Neural cell (in vitro differentiated cells): Measurements from ENCODE around the gene BCAR3.

Experiments
- CTCF ChIP-seq: fragments of 450-650 bp; IDR thresholded peaks from 2 replicates; pipeline ENCODE4 v1.5.1; 2014; ENCODE audit warnings: antibody characterized with exemption, mild to moderate bottlenecking, moderate library complexity; ENCODE audit not compliant: poor library complexity, severe bottlenecking
- EP300 ChIP-seq: fragments of 450-650 bp; conservative IDR thresholded peaks from 2 replicates; pipeline ENCODE4 v1.6.1; 2014; ENCODE audit warnings: antibody characterized with exemption, mild to moderate bottlenecking, moderate library complexity; ENCODE audit not compliant: poor library complexity, severe bottlenecking
- EZH2 ChIP-seq: fragments of 200-600, 300-800 bp; shearing (Covaris generic), sonication (generic); IDR thresholded peaks from 2 replicates; pipeline ENCODE4 v1.6.1; 2014; ENCODE audit warnings: antibody characterized with exemption, low read length, borderline replicate concordance, mild to moderate bottlenecking; ENCODE audit not compliant: insufficient read depth, poor library complexity, severe bottlenecking
- MXI1 ChIP-seq: fragments of 450-650 bp; conservative IDR thresholded peaks from 2 replicates; pipeline ENCODE4 v1.6.1; 2014; ENCODE audit warnings: antibody characterized with exemption, mild to moderate bottlenecking; ENCODE audit not compliant: poor library complexity, severe bottlenecking
- POLR2AphosphoS5 ChIP-seq: IDR thresholded peaks from 2 replicates; pipeline ENCODE4 v1.6.1; 2012
- RAD21 ChIP-seq: fragments of 450-650 bp; conservative IDR thresholded peaks from 2 replicates; pipeline ENCODE4 v1.6.1; 2014; ENCODE audit warnings: antibody characterized with exemption, mild to moderate bottlenecking, moderate library complexity
- REST ChIP-seq: IDR thresholded peaks from 2 replicates; pipeline ENCODE4 v1.6.1; 2012; ENCODE audit warnings: borderline replicate concordance
- SMC3 ChIP-seq: fragments of 450-650 bp; conservative IDR thresholded peaks from 2 replicates; pipeline ENCODE4 v1.6.1; 2014; ENCODE audit warnings: antibody characterized with exemption, mild to moderate bottlenecking, moderate library complexity; ENCODE audit not compliant: poor library complexity
- TAF1 ChIP-seq: IDR thresholded peaks from 2 replicates; pipeline ENCODE4 v1.6.1; 2012; ENCODE audit warnings: low read depth

- TF ChIP-seq TAF1 (no peak), EZH2 (no peak), CTCF (no peak), MXI1 (no peak), REST (no peak), POLR2AphosphoS5 (no peak), RAD21 (no peak), SMC3 (no peak), EP300 (no peak)
These were observed 5.7 kb downstream of the BCAR3 start for GRCh38 chr1:93675931-93676330.
